Right cardiac atrium (tissue), 5 donors: ENCODE measurements around the gene GNB5. TPM values are rescaled to one million over a fixed set of nuclear protein-coding genes. Genes with fewer than 3 reads are reported as not detected.

ENCODE experiments used
- ATAC-seq, 2 donors: fragments of 200-7000 bp; cut with Tn5 transposase; one replicate each; pipeline versions ENCODE4 v1.8.0 to v1.9.1; 2020; ENCODE audit warnings: moderate library complexity in 2 of 2, mild to moderate bottlenecking in 1 of 2
- DNase-seq, 3 donors: peaks; one replicate each; pipeline ENCODE4 v3.0.0-alpha.2; 2020
- H3K27ac ChIP-seq: one replicate; pipeline ENCODE4 v1.5.1; 2013; ENCODE audit warnings: mild to moderate bottlenecking, low read length, control low read depth, moderate library complexity
- H3K27me3 ChIP-seq: one replicate; pipeline ENCODE4 v1.6.1; 2013; ENCODE audit not compliant: control insufficient read depth, insufficient read depth
- H3K4me1 ChIP-seq: one replicate; pipeline ENCODE4 v1.6.1; 2013; ENCODE audit warnings: low read length; ENCODE audit not compliant: control insufficient read depth, insufficient read depth
- H3K4me3 ChIP-seq: one replicate; pipeline ENCODE4 v1.5.1; 2013; ENCODE audit warnings: low read length, control low read depth
- H3K9me3 ChIP-seq: one replicate; pipeline ENCODE4 v1.6.1; 2013; ENCODE audit warnings: low read length; ENCODE audit not compliant: control insufficient read depth
- WGBS: extraction: QIAGEN DNeasy Blood & Tissue Kit; methylation state at CpG from one replicate; pipeline ENCODE4 v1.1.7; 2013; 5-methylcytosine and 5-hydroxymethylcytosine counted together
- intact Hi-C, 4 donors: fragments of 100-400 bp; cut with DNase I; formaldehyde crosslinking; loops; one replicate each; pipeline versions ENCODE4 v1.11.0 to v1.14.0; 2022 to 2023
- polyA plus RNA-seq: library from polyadenylated mRNA; stranded (reverse); fragments of 200-250 nt; gene quantifications from one replicate; pipeline ENCODE4 v1.2.3, GENCODE V29; 2013
- total RNA-seq, 4 donors: library from RNA; stranded (reverse); fragmentation: NEBNext Ultra II Directional; extraction: Animal tissue kit (Norgen Biotek cat#: 25700); gene quantifications; one replicate each; pipeline ENCODE4 v1.2.1, GENCODE V29; 2021
- donor health status: healthy with polysubstance abuse.
- donor health status: DM: no; HTN: yes; CAD: no.
- donor health status: DM: no; HTN: no; CAD: no.
- donor health status: DM: no; HTN: yes; CAD: no; lungs with severe emphysema.
- donor health status: DM: yes; HTN: yes; CAD: no.

The GNB5 gene
- total and polyA plus RNA-seq, 5 donors = 19.5 to 50.9 (median 36.3) TPM

DNA sequence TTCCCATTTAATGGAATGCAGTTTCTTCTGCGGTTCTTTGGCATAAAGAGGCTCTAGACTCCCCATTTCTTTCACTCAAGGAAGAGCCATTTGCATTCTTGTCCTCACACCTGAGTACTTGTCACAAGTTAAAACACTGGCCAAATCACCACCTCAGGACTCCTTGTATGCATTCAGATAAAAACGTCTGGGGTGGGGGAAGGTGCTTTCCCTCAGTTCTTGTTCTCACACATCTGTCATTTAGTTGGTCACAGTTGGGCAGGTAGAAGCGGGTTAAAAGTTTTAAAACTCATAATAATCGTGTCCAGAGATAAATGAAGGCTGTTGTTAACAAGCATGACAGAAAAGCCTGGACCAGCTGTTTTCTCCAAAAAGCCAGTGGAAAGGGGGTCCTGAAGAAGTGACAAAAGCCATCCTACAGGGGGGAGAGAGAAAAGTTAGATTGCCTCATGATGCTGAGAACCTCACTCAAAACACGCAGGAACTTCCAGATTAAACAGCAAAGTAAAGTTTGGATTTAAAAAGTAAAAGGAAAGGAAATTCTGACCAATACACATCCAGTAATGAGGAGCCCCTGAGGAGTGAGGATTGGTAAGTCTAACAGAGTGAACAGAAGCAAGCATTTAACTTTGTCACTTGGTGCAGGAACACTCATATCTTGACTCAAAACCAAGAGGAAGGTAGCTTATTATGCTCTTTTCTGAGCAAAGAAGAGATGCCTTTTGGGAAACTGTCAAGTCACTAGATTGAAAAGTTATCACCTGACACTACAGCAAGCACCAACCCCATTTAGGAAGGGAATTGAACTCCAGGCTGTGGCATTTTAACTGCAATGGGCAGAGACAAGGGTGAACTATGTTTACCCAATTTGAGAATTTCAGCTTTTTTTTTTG, 81.4 kb downstream of the GNB5 start:
- Histone ChIP-seq H3K4me1 (no peaks in the 10 kb centered on the region), H3K27me3 (peaks cover 2% of the 10 kb centered on the region), H3K27ac (no peak overlapping the region), H3K4me3 (no peak overlapping the region), H3K9me3 (no peaks in the 10 kb centered on the region)
- ATAC-seq (no peak), DNase-seq (no peak)
- WGBS = 52% methylated on average over 5 of the region's 5 CpGs
- intact Hi-C loops = no loop called here

DNA sequence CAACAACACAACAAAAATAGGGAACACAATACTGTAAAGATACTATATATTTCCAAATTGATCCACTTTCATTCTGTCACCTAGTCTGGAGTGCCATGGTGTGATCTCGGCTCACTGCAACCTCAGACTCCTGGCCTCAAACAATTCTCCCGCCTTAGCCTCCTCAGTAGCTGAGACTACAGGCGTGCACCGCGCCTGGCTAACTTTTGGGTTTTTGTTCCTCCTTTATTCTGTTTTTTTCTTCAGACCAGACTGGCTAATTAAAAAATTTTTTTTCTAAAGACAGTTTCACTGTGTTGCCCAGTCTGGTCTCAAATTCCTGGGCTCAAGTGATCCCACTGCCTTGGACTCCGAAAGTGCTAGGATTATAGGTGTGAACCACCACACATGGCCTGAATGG, 84.0 kb downstream of the GNB5 start:
- Histone ChIP-seq H3K4me3 (no peak overlapping the region), H3K27ac (no peak overlapping the region), H3K4me1 (no peaks in the 10 kb centered on the region), H3K9me3 (no peaks in the 10 kb centered on the region), H3K27me3 (peaks cover 2% of the 10 kb centered on the region)
- intact Hi-C loops = no loop called here
- ATAC-seq (no peak), DNase-seq (no peak)
- WGBS = 95% methylated on average over 6 of the region's 6 CpGs

DNA sequence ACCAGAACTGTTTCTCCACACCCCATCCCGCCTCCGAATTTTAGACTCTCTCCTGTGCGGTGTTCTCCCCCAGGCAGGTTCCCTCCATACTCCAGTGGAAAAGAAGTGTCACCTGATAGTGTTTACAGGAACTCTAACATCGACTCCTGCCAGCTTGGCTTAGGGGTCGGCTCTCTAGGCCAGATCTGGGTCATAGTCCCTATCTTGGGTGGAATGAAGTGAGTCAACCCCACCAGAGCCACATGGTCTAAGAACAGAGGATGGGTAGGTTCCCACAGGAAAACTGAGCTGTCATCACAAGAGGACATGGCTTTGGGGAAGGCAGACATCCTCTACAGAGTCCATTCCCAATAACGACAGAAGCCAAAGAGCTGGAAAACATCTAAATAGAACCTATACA, 84.6 kb downstream of the GNB5 start:
- H3K9me3 ChIP-seq = no peaks in the 10 kb centered on the region
- no peaks in the 10 kb centered on the region for H3K4me1 ChIP-seq
- intact Hi-C loops = no loop called here
- no peak overlapping the region for H3K27ac ChIP-seq
- DNase-seq (no peak), ATAC-seq (no peak)
- peaks cover 2% of the 10 kb centered on the region for H3K27me3 ChIP-seq
- WGBS = 70% methylated on average over 6 of the region's 6 CpGs
- no peak overlapping the region for H3K4me3 ChIP-seq

DNA sequence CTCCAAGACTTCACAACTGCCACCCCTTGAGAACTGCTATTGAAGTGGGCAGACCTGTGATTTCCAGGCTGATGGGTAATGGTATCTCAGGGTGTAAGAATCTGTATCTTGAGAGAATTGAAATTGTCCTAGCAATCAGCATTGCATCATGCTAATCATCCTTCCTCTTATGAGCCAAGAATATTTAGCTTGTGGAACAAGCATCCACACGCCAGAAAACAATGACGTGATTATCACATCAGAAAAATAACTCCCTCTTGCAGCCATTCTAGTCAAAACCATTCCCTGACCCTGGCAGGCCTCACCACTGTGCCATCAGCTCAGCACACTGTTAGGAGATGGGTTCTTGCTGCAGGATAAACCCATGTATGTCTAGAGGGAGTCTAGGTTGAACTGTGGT, 85.3 kb downstream of the GNB5 start:
- 76% methylated on average over 2 of the region's 2 CpGs for WGBS

DNA sequence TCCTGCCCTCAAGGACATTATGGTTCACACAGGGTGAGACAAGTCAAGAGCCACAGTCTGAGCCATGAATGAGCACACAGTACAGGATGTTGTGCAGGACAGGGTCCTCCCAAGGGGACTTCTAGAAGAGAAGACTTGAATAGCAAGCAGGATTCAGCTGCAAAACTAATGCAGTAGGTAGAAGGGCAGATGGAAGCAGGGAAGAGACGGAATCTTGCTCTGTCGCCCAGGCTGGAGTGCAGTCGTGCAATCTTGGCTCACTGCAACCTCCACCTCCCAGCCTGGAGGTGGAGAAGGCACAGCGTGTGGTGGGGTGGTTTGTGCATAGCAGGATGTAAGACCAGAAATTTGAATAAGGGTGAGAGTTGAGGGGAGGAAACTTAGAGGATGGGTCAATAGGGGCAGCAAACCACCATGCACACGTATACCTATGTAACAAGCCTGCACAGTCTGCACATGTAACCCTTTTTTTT, 86.6 kb downstream of the GNB5 start:
- WGBS = 82% methylated on average over 5 of the region's 5 CpGs
- intact Hi-C loops = no loop called here
- H3K4me1 ChIP-seq = no peaks in the 10 kb centered on the region

More for the DNA sequence above, 85.3 kb downstream of the GNB5 start:
- no peak overlapping the region for H3K4me3 ChIP-seq
- intact Hi-C loops = no loop called here
- ATAC-seq (no peak), DNase-seq (no peak)
- H3K9me3 ChIP-seq = no peaks in the 10 kb centered on the region
- H3K27ac ChIP-seq = no peak overlapping the region
- no peaks in the 10 kb centered on the region for H3K4me1 ChIP-seq
- H3K27me3 ChIP-seq = peaks cover 2% of the 10 kb centered on the region

DNA sequence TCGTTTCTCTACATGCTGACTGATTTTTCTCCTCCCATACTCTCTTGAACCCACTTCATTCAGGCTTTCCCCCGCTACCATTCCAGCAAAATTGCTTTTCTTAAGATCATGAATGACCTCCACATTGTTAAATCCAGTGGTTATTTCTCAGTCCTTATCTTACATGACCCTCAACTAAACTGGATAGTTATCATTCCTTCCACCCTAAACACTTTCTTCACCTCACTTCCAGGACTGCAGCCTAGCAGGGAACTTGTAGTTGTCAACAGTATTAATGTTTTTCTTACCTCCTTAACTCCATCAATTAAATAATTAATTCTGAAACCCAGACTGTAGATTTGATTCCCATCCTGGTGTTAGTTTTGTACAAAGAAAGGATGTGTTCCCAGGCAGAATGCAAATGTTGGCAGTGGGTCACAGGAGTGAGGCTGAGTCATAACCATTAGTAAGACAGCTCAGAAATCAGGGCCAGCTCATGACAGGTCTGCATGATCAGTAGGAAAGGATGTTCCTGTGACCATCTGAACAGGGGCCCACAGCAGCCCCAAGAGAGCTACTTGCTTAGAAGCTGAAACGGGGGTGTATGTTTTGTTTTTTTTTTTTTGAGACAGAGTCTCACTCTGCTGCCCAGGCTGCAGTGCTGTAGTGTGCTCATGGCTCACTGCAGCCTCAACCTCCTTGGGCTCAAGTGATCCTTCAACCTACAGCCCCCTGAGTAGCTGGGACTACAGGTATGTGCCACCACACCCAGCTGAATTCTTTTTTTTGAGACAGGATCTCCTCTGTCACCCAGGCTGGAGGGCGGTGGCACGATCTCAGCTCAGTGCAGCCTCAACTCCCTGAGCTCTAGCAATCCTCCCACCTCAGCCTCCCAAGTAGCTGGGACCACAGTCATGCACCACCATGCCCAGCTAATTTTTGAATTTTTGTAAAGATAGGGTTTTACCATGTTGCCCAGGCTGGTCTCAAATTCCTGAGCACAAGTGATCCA, 87.7 kb downstream of the GNB5 start:
- no peaks in the 10 kb centered on the region for H3K4me1 ChIP-seq
- peak in 2 of 3 donors; percentile 47 to 59 for DNase-seq
- no peak overlapping the region for H3K4me3 ChIP-seq
- peak; percentile 53 to 74 for ATAC-seq
- 73% methylated on average over 5 of the region's 5 CpGs for WGBS
- H3K9me3 ChIP-seq = no peaks in the 10 kb centered on the region
- intact Hi-C loops = no loop called here
- no peak overlapping the region for H3K27ac ChIP-seq
- no peaks in the 10 kb centered on the region for H3K27me3 ChIP-seq

More for the DNA sequence above, 86.6 kb downstream of the GNB5 start:
- Histone ChIP-seq H3K27me3 (no peaks in the 10 kb centered on the region), H3K9me3 (no peaks in the 10 kb centered on the region), H3K27ac (no peak overlapping the region), H3K4me3 (no peak overlapping the region)
- DNase-seq (no peak), ATAC-seq (no peak)

DNA sequence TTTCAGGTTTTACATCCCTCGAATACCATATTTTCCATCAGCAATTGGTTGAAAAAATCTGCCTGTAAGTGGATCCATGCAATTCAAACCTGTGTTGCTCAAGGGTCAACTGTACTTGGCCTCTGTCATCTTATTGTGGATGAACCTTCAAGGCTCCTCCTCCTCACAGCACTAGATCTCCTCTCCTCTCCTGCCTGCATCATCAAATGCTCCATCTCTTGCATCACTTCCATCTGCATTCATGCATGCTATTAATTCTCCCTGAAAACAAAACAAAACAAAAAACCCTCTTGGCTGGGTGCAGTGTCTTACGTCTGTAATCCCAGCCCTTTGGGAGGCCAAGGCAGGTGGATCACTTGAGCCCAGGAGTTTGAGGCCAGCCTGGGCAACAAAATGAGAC, 88.7 kb downstream of the GNB5 start:
- Histone ChIP-seq H3K9me3 (no peaks in the 10 kb centered on the region), H3K27ac (no peak overlapping the region), H3K4me1 (no peaks in the 10 kb centered on the region), H3K4me3 (no peak overlapping the region), H3K27me3 (no peaks in the 10 kb centered on the region)
- intact Hi-C loops = no loop called here
- 85% methylated on average over 2 of the region's 2 CpGs for WGBS
- ATAC-seq (no peak), DNase-seq (no peak)

DNA sequence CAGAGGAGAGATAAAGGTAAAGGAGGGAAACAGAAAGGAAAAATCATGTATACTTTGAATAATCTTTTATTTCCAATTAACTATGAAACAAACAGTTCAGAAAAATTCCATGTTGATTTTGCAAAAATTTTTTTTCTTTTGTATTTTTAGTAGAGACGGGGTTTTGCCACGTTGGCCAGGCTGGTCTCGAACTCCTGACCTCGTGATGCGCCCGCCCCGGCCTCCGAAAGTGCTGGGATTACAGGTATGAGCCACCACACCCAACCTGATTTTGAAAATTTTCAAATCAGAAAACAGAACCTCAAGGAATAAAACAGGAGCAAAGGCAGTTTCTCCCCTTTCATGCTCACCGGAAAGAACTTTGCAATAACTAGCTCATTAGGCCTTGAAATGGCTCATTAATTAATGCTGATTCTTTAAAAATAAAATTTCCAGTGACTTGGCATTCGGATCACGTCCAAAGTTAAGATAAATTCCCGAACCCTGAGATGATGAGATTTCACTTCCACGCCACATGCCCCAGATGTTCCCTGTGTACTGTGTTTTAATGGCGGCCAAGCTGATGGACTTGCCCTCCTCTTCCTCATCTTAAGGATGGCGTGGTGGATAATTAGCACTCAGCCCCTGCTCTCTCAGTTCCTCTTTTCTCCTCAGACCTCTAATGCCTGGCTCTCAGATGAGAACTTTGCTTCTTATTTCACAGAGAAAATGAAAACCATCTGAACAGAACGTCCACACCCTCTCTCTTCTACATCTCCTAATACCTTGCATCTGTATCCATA, 89.5 kb downstream of the GNB5 start:
- Histone ChIP-seq H3K9me3 (no peaks in the 10 kb centered on the region), H3K27ac (no peak overlapping the region), H3K27me3 (no peaks in the 10 kb centered on the region), H3K4me1 (no peaks in the 10 kb centered on the region), H3K4me3 (no peak overlapping the region)
- ATAC-seq (no peak), DNase-seq (no peak)
- intact Hi-C loops = no loop called here
- WGBS = 94% methylated on average over 16 of the region's 16 CpGs

DNA sequence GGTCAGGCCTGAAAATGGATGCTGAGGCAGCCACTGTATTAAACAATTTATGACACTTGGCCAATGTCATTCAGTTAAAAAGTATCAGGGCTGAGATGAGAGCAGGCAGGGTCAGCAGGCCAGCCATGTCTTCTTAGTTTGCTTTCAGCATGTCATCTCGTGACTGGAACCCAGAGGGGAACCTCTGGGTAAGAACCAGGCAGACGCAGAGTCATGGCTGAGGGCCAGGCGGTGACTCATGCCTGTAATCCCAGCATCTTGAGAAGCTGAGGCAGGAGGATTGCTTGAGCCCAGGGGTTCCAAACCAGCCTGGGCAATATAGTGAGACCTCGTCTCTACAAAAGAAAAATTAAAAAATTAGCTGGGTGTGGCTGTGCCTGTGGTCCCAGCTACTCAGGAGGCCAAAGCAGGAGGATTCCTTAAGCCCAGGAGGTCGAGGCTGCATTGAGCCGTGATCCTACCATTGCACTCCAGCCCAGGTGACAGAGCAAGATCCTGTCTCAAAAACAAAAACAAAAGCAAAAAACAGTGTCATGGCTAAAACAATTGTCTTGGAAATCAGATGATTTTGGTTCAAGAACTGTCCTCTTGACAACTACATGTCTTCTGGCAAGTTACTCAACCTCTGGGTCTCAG, 90.3 kb downstream of the GNB5 start:
- intact Hi-C loops = no loop called here
- Histone ChIP-seq H3K4me3 (no peak overlapping the region), H3K27ac (no peak overlapping the region), H3K4me1 (no peaks in the 10 kb centered on the region), H3K27me3 (no peaks in the 10 kb centered on the region), H3K9me3 (no peaks in the 10 kb centered on the region)
- 64% methylated on average over 6 of the region's 6 CpGs for WGBS
- DNase-seq (peak; percentile 84 to 90 (median 90)), ATAC-seq (no peak)

DNA sequence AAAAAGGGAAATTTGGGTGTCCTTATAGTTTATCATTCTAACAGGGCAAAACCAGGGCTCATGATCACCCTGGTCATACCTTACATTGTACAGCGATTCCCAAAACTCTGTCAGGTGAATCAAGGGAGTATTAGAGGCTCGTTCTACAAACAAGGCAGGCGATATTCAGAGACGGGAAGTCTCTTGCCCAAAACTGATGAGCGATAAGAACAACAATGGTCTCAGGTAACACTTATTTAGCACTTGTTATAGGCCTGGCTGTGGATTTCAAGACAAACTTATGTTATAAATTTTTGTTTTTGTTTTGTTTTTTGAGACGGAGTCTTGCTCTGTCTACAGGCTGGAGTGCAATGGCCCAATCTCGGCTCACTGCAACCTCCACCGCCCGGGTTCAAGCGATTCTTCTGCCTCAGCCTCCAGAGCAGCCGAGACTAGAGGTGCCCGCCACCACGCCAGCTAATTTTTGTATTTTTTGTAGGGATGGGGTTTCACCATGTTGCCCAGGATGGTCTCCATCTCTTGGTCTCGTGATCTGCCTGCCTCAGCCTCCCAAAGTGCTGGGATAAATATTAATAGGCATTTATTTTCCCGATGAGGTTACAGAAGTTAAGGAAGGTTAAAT, 91.4 kb downstream of the GNB5 start:
- no peak overlapping the region for H3K27ac ChIP-seq
- 97% methylated on average over 15 of the region's 15 CpGs for WGBS
- H3K4me1 ChIP-seq = no peaks in the 10 kb centered on the region
- DNase-seq (no peak), ATAC-seq (no peak)
- intact Hi-C loops = no loop called here
- no peaks in the 10 kb centered on the region for H3K9me3 ChIP-seq
- no peak overlapping the region for H3K4me3 ChIP-seq
- no peaks in the 10 kb centered on the region for H3K27me3 ChIP-seq
